Measurements from ENCODE around the gene SMTNL2. TPM values are rescaled to one million over a fixed set of nuclear protein-coding genes. Genes with fewer than 3 reads are reported as not detected.

The SMTNL2 gene
- total RNA-seq, 2 experiments from 2014 or later: not detected

GRCh38 chr17:4549781-4550533, 34.4 kb upstream of the SMTNL2 start:
- H3K4me3 Mint-ChIP-seq: no peak overlapping the region
- H3K27me3 Mint-ChIP-seq: no peaks in the 10 kb centered on the region
- no peak for DNase-seq
- peaks cover 32% of the 10 kb centered on the region for H3K36me3 Mint-ChIP-seq (ENCODE audit: low read depth)
- ChIA-PET POLR2A (no interaction called here), CTCF (interaction anchor here (1.4 kb wide), 1 partner anchor 17 kb away, joined by 5 read pairs; no protein-coding TSS in a partner anchor)
- H3K9me3 Mint-ChIP-seq: no peaks in the 10 kb centered on the region
- H3K27ac Mint-ChIP-seq: no peak overlapping the region
- peaks cover 13% of the 10 kb centered on the region for H3K4me1 Mint-ChIP-seq

GRCh38 chr17:4550534-4551039, 33.7 kb upstream of the SMTNL2 start:
- Mint-ChIP-seq H3K27ac (no peak overlapping the region), H3K9me3 (no peaks in the 10 kb centered on the region), H3K27me3 (no peaks in the 10 kb centered on the region), H3K4me3 (no peak overlapping the region), H3K36me3 (ENCODE audit: low read depth) (peaks cover 30% of the 10 kb centered on the region), H3K4me1 (peaks cover 19% of the 10 kb centered on the region)
- POLR2A ChIA-PET: no interaction called here
- DNase-seq: no peak
- CTCF ChIA-PET: interaction anchor here (1.4 to 1.6 kb wide), 2 partner anchors 12 to 16 kb away, joined by 4 to 5 read pairs; no protein-coding TSS in a partner anchor

- Mint-ChIP-seq H3K27ac (no peak overlapping the region), H3K4me1 (peaks cover 25% of the 10 kb centered on the region), H3K9me3 (no peaks in the 10 kb centered on the region), H3K36me3 (ENCODE audit: low read depth) (peaks cover 30% of the 10 kb centered on the region), H3K27me3 (no peaks in the 10 kb centered on the region), H3K4me3 (no peak overlapping the region)
- POLR2A ChIA-PET: interaction anchor here (0.9 kb wide), 1 partner anchor 15 kb away, joined by 3 read pairs; no protein-coding TSS in a partner anchor
- CTCF ChIA-PET: interaction anchor here (1.3 to 1.6 kb wide), 3 partner anchors 12 to 97 kb away, joined by 3 to 5 read pairs (median 4); no protein-coding TSS in a partner anchor
- no peak for DNase-seq
Measured at GRCh38 chr17:4551141-4551540, 33.2 kb upstream of the SMTNL2 start.

- peaks cover 26% of the 10 kb centered on the region for H3K36me3 Mint-ChIP-seq (ENCODE audit: low read depth)
- ChIA-PET CTCF (interaction anchor here (0.8 to 1.6 kb wide), 3 partner anchors 11 to 131 kb away, joined by 3 to 4 read pairs (median 3); no protein-coding TSS in a partner anchor), POLR2A (interaction anchor here (0.9 kb wide), 1 partner anchor 15 kb away, joined by 3 read pairs; no protein-coding TSS in a partner anchor)
- no peaks in the 10 kb centered on the region for H3K9me3 Mint-ChIP-seq
- no peak overlapping the region for H3K4me3 Mint-ChIP-seq
- no peak for DNase-seq
- H3K4me1 Mint-ChIP-seq: peaks cover 27% of the 10 kb centered on the region
- H3K27me3 Mint-ChIP-seq: no peaks in the 10 kb centered on the region
- H3K27ac Mint-ChIP-seq: no peak overlapping the region
Measured at GRCh38 chr17:4551796-4552525, 32.4 kb upstream of the SMTNL2 start.

- Mint-ChIP-seq H3K4me3 (peak overlapping the region; percentile 84), H3K27me3 (no peaks in the 10 kb centered on the region), H3K36me3 (ENCODE audit: low read depth) (peaks cover 20% of the 10 kb centered on the region), H3K27ac (peak overlapping the region; percentile 47), H3K4me1 (peaks cover 30% of the 10 kb centered on the region), H3K9me3 (no peaks in the 10 kb centered on the region)
- ChIA-PET CTCF (interaction anchor here (1.3 to 4.9 kb wide), 3 partner anchors 13 to 133 kb away, joined by 4 to 42 read pairs (median 8); no protein-coding TSS in a partner anchor), POLR2A (interaction anchor here (0.8 to 3.3 kb wide), 4 partner anchors 9 to 410 kb away, joined by 3 to 15 read pairs (median 3); no protein-coding TSS in a partner anchor)
- DNase-seq: no peak
Measured at GRCh38 chr17:4553669-4554068, 30.7 kb upstream of the SMTNL2 start.

GRCh38 chr17:4554441-4554996, 29.8 kb upstream of the SMTNL2 start:
- DNase-seq: no peak
- Mint-ChIP-seq H3K27me3 (no peaks in the 10 kb centered on the region), H3K36me3 (ENCODE audit: low read depth) (peaks cover 18% of the 10 kb centered on the region), H3K4me1 (peaks cover 30% of the 10 kb centered on the region), H3K4me3 (peak overlapping the region; percentile 84), H3K9me3 (no peaks in the 10 kb centered on the region), H3K27ac (peak overlapping the region; percentile 65)
- CTCF ChIA-PET: interaction anchor here (0.9 to 4.9 kb wide), 5 partner anchors 9 to 133 kb away, joined by 3 to 42 read pairs (median 4); no protein-coding TSS in a partner anchor
- POLR2A ChIA-PET: interaction anchor here (0.8 to 3.6 kb wide), 12 partner anchors 8 to 411 kb away, joined by 3 to 22 read pairs (median 3); no protein-coding TSS in a partner anchor

- ChIA-PET POLR2A (interaction anchor here (0.6 to 3.6 kb wide), 13 partner anchors 8 to 412 kb away, joined by 3 to 22 read pairs (median 3); partner anchors contain the start of genes CYB5D2 and ZZEF1), CTCF (interaction anchor here (0.9 to 4.9 kb wide), 4 partner anchors 8 to 134 kb away, joined by 3 to 42 read pairs (median 6); no protein-coding TSS in a partner anchor)
- DNase-seq: peak; percentile 97
- H3K4me1 Mint-ChIP-seq: peaks cover 30% of the 10 kb centered on the region
- no peaks in the 10 kb centered on the region for H3K27me3 Mint-ChIP-seq
- no peaks in the 10 kb centered on the region for H3K9me3 Mint-ChIP-seq
- peaks cover 15% of the 10 kb centered on the region for H3K36me3 Mint-ChIP-seq (ENCODE audit: low read depth)
- H3K27ac Mint-ChIP-seq: peak within 1 kb of the TSS; percentile 87
- peak within 1 kb of the TSS; percentile 84 for H3K4me3 Mint-ChIP-seq
Measured at GRCh38 chr17:4554997-4555799, 29.1 kb upstream of the SMTNL2 start, which contains the start of gene MYBBP1A. Gene MYBBP1A, minus strand, starts transcription at chr17:4555384. Its CDS starts 60 bp downstream, at chr17:4555324.

- no peak for DNase-seq
- H3K27me3 Mint-ChIP-seq: no peaks in the 10 kb centered on the region
- peaks cover 30% of the 10 kb centered on the region for H3K4me1 Mint-ChIP-seq
- peak overlapping the region; percentile 87 for H3K27ac Mint-ChIP-seq
- H3K4me3 Mint-ChIP-seq: peak overlapping the region; percentile 84
- no peaks in the 10 kb centered on the region for H3K9me3 Mint-ChIP-seq
- peaks cover 10% of the 10 kb centered on the region for H3K36me3 Mint-ChIP-seq (ENCODE audit: low read depth)
- POLR2A ChIA-PET: interaction anchor here (1.0 to 3.6 kb wide), 8 partner anchors 7 to 147 kb away, joined by 3 to 22 read pairs (median 5); no protein-coding TSS in a partner anchor
- CTCF ChIA-PET: interaction anchor here (0.6 to 4.9 kb wide), 4 partner anchors 10 to 292 kb away, joined by 3 to 42 read pairs (median 6); partner anchors contain the start of gene ANKFY1
Measured at GRCh38 chr17:4555873-4556759, 28.2 kb upstream of the SMTNL2 start.

GRCh38 chr17:4556996-4557395, 27.3 kb upstream of the SMTNL2 start:
- no peak for DNase-seq
- CTCF ChIA-PET: interaction anchor here (0.6 to 4.9 kb wide), 4 partner anchors 9 to 342 kb away, joined by 3 to 42 read pairs (median 4); partner anchors contain the start of gene ANKFY1
- H3K4me3 Mint-ChIP-seq: no peak overlapping the region
- H3K36me3 Mint-ChIP-seq (ENCODE audit: low read depth): peaks cover 7% of the 10 kb centered on the region
- peaks cover 36% of the 10 kb centered on the region for H3K4me1 Mint-ChIP-seq
- H3K27me3 Mint-ChIP-seq: no peaks in the 10 kb centered on the region
- POLR2A ChIA-PET: interaction anchor here (1.4 to 3.6 kb wide), 2 partner anchors 9 to 383 kb away, joined by 4 to 22 read pairs; partner anchors contain the start of genes RNF167 and SLC25A11
- no peaks in the 10 kb centered on the region for H3K9me3 Mint-ChIP-seq
- no peak overlapping the region for H3K27ac Mint-ChIP-seq

- ChIA-PET POLR2A (interaction anchor here (1.4 to 3.6 kb wide), 2 partner anchors 8 to 382 kb away, joined by 4 to 22 read pairs; partner anchors contain the start of genes RNF167 and SLC25A11), CTCF (interaction anchor here (4.9 kb wide), 1 partner anchor 9 kb away, joined by 42 read pairs; no protein-coding TSS in a partner anchor)
- H3K27me3 Mint-ChIP-seq: no peaks in the 10 kb centered on the region
- peaks cover 3% of the 10 kb centered on the region for H3K36me3 Mint-ChIP-seq (ENCODE audit: low read depth)
- peaks cover 44% of the 10 kb centered on the region for H3K4me1 Mint-ChIP-seq
- H3K27ac Mint-ChIP-seq: no peak overlapping the region
- no peak for DNase-seq
- no peak overlapping the region for H3K4me3 Mint-ChIP-seq
- H3K9me3 Mint-ChIP-seq: no peaks in the 10 kb centered on the region
Measured at GRCh38 chr17:4557626-4558346, 26.5 kb upstream of the SMTNL2 start.

All from activated CD4-positive, alpha-beta memory T cell treated with anti-CD3 and anti-CD28 coated beads, Interleukin-2, amount 10 ng/mL, durations not matched to agents 7 days and 5 days (primary cell).